Measurements from ENCODE around the gene FADS1. TPM values are rescaled to one million over a fixed set of nuclear protein-coding genes. Genes with fewer than 3 reads are reported as not detected.

FADS1 gene
- total and polyA plus RNA-seq, 2 of the 13 experiments (the other 11 are each of a cell fraction or from before 2014, with no cell fraction given): 91.8 to 108 TPM

DNA sequence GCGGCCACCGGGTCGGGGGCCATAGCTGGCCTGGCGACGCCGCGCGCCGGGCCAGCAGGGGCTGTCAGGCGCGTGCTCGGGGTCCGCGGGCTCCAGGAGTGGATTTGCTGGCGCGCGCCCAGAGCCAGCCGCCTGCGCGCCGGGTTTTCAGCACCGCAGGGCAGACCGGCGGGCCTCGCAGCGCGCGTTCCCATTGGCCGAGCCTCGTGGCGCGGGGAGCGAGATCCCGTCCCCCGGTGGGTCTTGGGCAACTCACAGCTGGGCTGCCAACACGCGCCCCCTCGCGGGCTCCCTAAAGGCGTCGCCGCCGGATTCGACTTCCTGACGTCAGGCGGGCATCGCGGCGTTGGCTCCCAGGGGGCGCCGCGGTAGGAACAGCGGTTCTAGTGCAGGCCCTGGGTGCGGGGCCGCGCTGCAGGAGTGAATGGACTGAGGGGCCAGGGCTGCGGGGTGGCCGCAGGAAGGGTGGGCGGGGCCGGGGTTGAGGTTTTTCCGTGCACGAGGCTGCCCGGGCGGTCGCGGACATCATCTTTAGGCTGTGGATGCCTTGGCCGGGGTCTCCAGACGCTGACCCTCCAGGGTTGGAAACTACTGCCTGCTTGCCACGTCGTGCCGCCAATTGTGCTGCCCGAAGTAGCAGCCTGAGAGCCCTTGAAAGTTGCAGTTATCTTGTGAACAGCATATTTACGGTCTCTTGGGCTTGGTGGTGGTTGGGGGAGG lies at the start of gene FADS1 (continued):
- TF ChIP-seq ZNF674 (CRISPR knock-in tag; IDR thresholded peaks at IDR 0.05; ENCODE audit: low read depth) (no peak), ZNF567 (CRISPR knock-in tag; IDR thresholded peaks at IDR 0.05; ENCODE audit: borderline replicate concordance) (no peak; the same call in 1 of the 2 replicates), MAFF (IDR thresholded peaks at IDR 0.05; ENCODE audit: low read depth, low read length) (no peak), FOXA1 (IDR thresholded peaks at IDR 0.05) (no peak), FOXA1 (CRISPR knock-in tag; IDR thresholded peaks at IDR 0.05) (peak; percentile 41; the same call in 1 of the 2 replicates), JUN (CRISPR knock-in tag; IDR thresholded peaks at IDR 0.05) (peak; percentile 72; the same call in 1 of the 2 replicates), HNRNPL (IDR thresholded peaks at IDR 0.05; ENCODE audit: low read depth, low read length) (peak; percentile 88), ZNF431 (CRISPR knock-in tag; IDR thresholded peaks at IDR 0.05; ENCODE audit: borderline replicate concordance, low read depth) (no peak; the same call in 1 of the 2 replicates), PAWR (CRISPR knock-in tag; IDR thresholded peaks at IDR 0.05; ENCODE audit: borderline replicate concordance) (peak; percentile 93; the same call in 1 of the 2 replicates), FOXA3 (CRISPR knock-in tag; IDR thresholded peaks at IDR 0.05) (peak; percentile 59), ZNF335 (CRISPR knock-in tag; IDR thresholded peaks at IDR 0.05) (0 out of 2 replicates have a peak, but pooled peaks have one; percentile 21), ZNF382 (CRISPR knock-in tag; IDR thresholded peaks at IDR 0.05; ENCODE audit: borderline replicate concordance) (no peak), ZMYM2 (CRISPR knock-in tag; IDR thresholded peaks at IDR 0.05) (peak; percentile 39; the same call in 1 of the 2 replicates), ZFP37 (CRISPR knock-in tag; IDR thresholded peaks at IDR 0.05; ENCODE audit: borderline replicate concordance) (0 out of 2 replicates have a peak, but pooled peaks have one; percentile 25), ZNF510 (CRISPR knock-in tag; IDR thresholded peaks at IDR 0.05; ENCODE audit: low read depth) (peak; percentile 48; the same call in 1 of the 2 replicates), TEAD3 (CRISPR knock-in tag; optimal IDR thresholded peaks at IDR 0.05; ENCODE audit: borderline replicate concordance) (peak; percentile 56), ZNF780A (CRISPR knock-in tag; IDR thresholded peaks at IDR 0.05) (no peak)
- TF ChIP-seq, protein P1, sequence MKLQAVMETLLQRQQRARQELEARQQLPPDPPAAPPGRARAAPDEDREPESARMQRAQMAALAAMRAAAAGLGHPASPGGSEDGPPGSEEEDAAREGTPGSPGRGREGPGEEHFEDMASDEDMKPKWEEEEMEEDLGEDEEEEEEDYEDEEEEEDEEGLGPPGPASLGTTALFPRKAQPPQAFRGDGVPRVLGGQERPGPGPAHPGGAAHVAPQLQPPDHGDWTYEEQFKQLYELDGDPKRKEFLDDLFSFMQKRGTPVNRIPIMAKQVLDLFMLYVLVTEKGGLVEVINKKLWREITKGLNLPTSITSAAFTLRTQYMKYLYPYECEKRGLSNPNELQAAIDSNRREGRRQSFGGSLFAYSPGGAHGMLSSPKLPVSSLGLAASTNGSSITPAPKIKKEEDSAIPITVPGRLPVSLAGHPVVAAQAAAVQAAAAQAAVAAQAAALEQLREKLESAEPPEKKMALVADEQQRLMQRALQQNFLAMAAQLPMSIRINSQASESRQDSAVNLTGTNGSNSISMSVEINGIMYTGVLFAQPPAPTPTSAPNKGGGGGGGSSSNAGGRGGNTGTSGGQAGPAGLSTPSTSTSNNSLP (IDR thresholded peaks at IDR 0.05; ENCODE audit: low read depth, low read length): no peak
- TF ChIP-seq, protein P2, sequence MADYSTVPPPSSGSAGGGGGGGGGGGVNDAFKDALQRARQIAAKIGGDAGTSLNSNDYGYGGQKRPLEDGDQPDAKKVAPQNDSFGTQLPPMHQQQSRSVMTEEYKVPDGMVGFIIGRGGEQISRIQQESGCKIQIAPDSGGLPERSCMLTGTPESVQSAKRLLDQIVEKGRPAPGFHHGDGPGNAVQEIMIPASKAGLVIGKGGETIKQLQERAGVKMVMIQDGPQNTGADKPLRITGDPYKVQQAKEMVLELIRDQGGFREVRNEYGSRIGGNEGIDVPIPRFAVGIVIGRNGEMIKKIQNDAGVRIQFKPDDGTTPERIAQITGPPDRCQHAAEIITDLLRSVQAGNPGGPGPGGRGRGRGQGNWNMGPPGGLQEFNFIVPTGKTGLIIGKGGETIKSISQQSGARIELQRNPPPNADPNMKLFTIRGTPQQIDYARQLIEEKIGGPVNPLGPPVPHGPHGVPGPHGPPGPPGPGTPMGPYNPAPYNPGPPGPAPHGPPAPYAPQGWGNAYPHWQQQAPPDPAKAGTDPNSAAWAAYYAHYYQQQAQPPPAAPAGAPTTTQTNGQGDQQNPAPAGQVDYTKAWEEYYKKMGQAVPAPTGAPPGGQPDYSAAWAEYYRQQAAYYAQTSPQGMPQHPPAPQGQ (CRISPR knock-in tag; IDR thresholded peaks at IDR 0.05; ENCODE audit: borderline replicate concordance): no peak
- TF ChIP-seq, protein P3, sequence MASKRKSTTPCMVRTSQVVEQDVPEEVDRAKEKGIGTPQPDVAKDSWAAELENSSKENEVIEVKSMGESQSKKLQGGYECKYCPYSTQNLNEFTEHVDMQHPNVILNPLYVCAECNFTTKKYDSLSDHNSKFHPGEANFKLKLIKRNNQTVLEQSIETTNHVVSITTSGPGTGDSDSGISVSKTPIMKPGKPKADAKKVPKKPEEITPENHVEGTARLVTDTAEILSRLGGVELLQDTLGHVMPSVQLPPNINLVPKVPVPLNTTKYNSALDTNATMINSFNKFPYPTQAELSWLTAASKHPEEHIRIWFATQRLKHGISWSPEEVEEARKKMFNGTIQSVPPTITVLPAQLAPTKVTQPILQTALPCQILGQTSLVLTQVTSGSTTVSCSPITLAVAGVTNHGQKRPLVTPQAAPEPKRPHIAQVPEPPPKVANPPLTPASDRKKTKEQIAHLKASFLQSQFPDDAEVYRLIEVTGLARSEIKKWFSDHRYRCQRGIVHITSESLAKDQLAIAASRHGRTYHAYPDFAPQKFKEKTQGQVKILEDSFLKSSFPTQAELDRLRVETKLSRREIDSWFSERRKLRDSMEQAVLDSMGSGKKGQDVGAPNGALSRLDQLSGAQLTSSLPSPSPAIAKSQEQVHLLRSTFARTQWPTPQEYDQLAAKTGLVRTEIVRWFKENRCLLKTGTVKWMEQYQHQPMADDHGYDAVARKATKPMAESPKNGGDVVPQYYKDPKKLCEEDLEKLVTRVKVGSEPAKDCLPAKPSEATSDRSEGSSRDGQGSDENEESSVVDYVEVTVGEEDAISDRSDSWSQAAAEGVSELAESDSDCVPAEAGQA (IDR thresholded peaks at IDR 0.05; ENCODE audit: low read depth): peak; percentile 82
- TF ChIP-seq, protein P3 (CRISPR knock-in tag; IDR thresholded peaks at IDR 0.05; ENCODE audit: borderline replicate concordance): no peak

Measured in HepG2 (cell line).